A549 (cell line): ENCODE results near the gene KLHL13. TPM values are rescaled to one million over a fixed set of nuclear protein-coding genes. Genes with fewer than 3 reads are reported as not detected.

Experiments used
- ATAC-seq, 2 experiments: fragments of 200-7000 bp in 1 of 2; fragments of >200 bp in 1 of 2; cut with Nextera tagmentation in 1 of 2; cut with Tn5 transposase in 1 of 2; 3 replicates each; pipeline versions ENCODE4 v1.8.0 to v1.9.1; 2018 to 2020; ENCODE audit warnings: mild to moderate bottlenecking in 1 of 2, moderate library complexity in 1 of 2
- CTCF ChIA-PET: fragments of 300-600 bp; sonication (Branson Sonifier 250); formaldehyde crosslinking; extraction: SDS; loops from one replicate; lab custom pipeline; 2021; ENCODE audit warnings: antibody characterized with exemption, inconsistent platforms; lab: Yijun Ruan, JAX
- POLR2A ChIA-PET: fragments of 350-600 bp; formaldehyde crosslinking; extraction: SDS; loops from one replicate; lab custom pipeline; 2021; ENCODE audit warnings: antibody characterized with exemption, inconsistent platforms; lab: Yijun Ruan, JAX
- DNase-seq, 2 experiments: peaks; one replicate each; pipeline versions ENCODE4 v3.0.0 to v3.0.0-alpha.2; 2011 to 2016; ENCODE audit warnings: low read depth in 1 of 2, low spot score in 1 of 2
- FAIRE-seq: peaks from 2 replicates; lab custom pipeline; 2011; peaks lifted over from hg19 to GRCh38; lab: Jason Lieb, UNC
- H3K27ac ChIP-seq, 2 experiments: fragments of >200 bp; sonication (Bioruptor Twin); formaldehyde crosslinking; 3 replicates each; pipeline ENCODE4 v1.5.1; 2016 to 2017
- H3K4me1 ChIP-seq: fragments of >200 bp; sonication (Bioruptor Twin); formaldehyde crosslinking; 3 replicates; pipeline ENCODE4 v1.6.1; 2016
- H3K4me2 ChIP-seq: fragments of >200 bp; sonication (Bioruptor Twin); formaldehyde crosslinking; 3 replicates; pipeline ENCODE4 v1.6.1; 2016
- H3K4me3 ChIP-seq: fragments of >200 bp; sonication (Bioruptor Twin); formaldehyde crosslinking; 3 replicates; pipeline ENCODE4 v1.5.1; 2016
- H3K9me3 ChIP-seq: fragments of >200 bp; sonication (Bioruptor Twin); formaldehyde crosslinking; 3 replicates; pipeline ENCODE4 v1.6.1; 2016
- ATOH8 ChIP-seq: fragments of 250-450 bp; sonication (Bioruptor Pico); IDR thresholded peaks from 2 replicates; pipeline ENCODE4 v1.5.0; 2020; ENCODE audit warnings: low read depth, mild to moderate bottlenecking, moderate library complexity
- CBX2 ChIP-seq: fragments of 200-600 bp; sonication (generic); IDR thresholded peaks from 2 replicates; pipeline ENCODE4 v1.6.1; 2016; ENCODE audit warnings: low read depth, mild to moderate bottlenecking, borderline replicate concordance
- CBX8 ChIP-seq: fragments of 200-600 bp; sonication (generic); IDR thresholded peaks from 2 replicates; pipeline ENCODE4 v1.6.1; 2016
- CHD4 ChIP-seq: fragments of 200-600 bp; sonication (generic); IDR thresholded peaks from 2 replicates; pipeline ENCODE4 v1.6.1; 2016; ENCODE audit warnings: antibody characterized with exemption, mild to moderate bottlenecking, borderline replicate concordance
- CTCF ChIP-seq: fragments of >200 bp; sonication (Bioruptor Twin); formaldehyde crosslinking; IDR thresholded peaks from 3 replicates; pipeline ENCODE4 v1.5.1; 2016
- EHF ChIP-seq: fragments of 250-450 bp; sonication (Bioruptor Pico); IDR thresholded peaks from 2 replicates; pipeline ENCODE4 v1.5.0; 2020; ENCODE audit warnings: mild to moderate bottlenecking
- EHMT2 ChIP-seq: fragments of 200-600 bp; sonication (generic); IDR thresholded peaks from 2 replicates; pipeline ENCODE4 v1.6.1; 2016; ENCODE audit warnings: antibody characterized with exemption, low read depth, mild to moderate bottlenecking, moderate library complexity
- EP300 ChIP-seq, 2 experiments: fragments of >200 bp; sonication (Bioruptor Twin); formaldehyde crosslinking; IDR thresholded peaks; 2 replicates in 1 of 2; 3 replicates in 1 of 2; pipeline ENCODE4 v1.6.1; 2016 to 2017
- FOXS1 ChIP-seq: fragments of 250-450 bp; sonication (Bioruptor Pico); IDR thresholded peaks from 2 replicates; pipeline ENCODE4 v1.5.0; 2020; ENCODE audit warnings: mild to moderate bottlenecking, moderate library complexity
- GATA3 ChIP-seq: IDR thresholded peaks from 2 replicates; pipeline ENCODE4 v1.6.1; 2012; ENCODE audit warnings: borderline replicate concordance
- HES2 ChIP-seq: fragments of >200 bp; sonication (Bioruptor Twin); formaldehyde crosslinking; IDR thresholded peaks from 2 replicates; pipeline ENCODE4 v1.6.1; 2016
- JUNB ChIP-seq: fragments of >200 bp; sonication (Bioruptor Twin); formaldehyde crosslinking; IDR thresholded peaks from 2 replicates; pipeline ENCODE4 v1.6.1; 2016
- MAFK ChIP-seq: fragments of 450-650 bp; IDR thresholded peaks from 2 replicates; pipeline ENCODE4 v1.6.1; 2014; ENCODE audit not compliant: partially characterized antibody
- MYC ChIP-seq: IDR thresholded peaks from 2 replicates; pipeline ENCODE4 v1.6.1; 2012; ENCODE audit warnings: mild to moderate bottlenecking, inconsistent platforms, low read length, improper control_type of control experiment, borderline replicate concordance
- PBX3 ChIP-seq: IDR thresholded peaks from 2 replicates; pipeline ENCODE4 v1.6.1; 2012
- POLR2AphosphoS2 ChIP-seq: conservative IDR thresholded peaks from 2 replicates; pipeline ENCODE4 v1.6.1; 2012; ENCODE audit warnings: low read length, improper control_type of control experiment, inconsistent platforms
- RAD21 ChIP-seq, 2 experiments: fragments of >200 bp in 1 of 2; sonication (Bioruptor Twin) in 1 of 2; formaldehyde crosslinking in 1 of 2; IDR thresholded peaks in 1 of 2; conservative IDR thresholded peaks in 1 of 2; 2 replicates in 1 of 2; 3 replicates in 1 of 2; pipeline ENCODE4 v1.6.1; 2012 to 2018; ENCODE audit warnings: inconsistent platforms in 1 of 2
- RFX5 ChIP-seq: fragments of 450-650 bp; IDR thresholded peaks from 2 replicates; pipeline ENCODE4 v1.7.1; 2014; ENCODE audit warnings: antibody characterized with exemption, mild to moderate bottlenecking, moderate library complexity
- TFCP2L1 ChIP-seq: fragments of 250-450 bp; sonication (Bioruptor Pico); IDR thresholded peaks from 2 replicates; pipeline ENCODE4 v1.5.0; 2021; ENCODE audit warnings: mild to moderate bottlenecking
- TP53 ChIP-seq: fragments of 250-450 bp; sonication (Bioruptor Pico); IDR thresholded peaks from 2 replicates; pipeline ENCODE4 v1.5.0; 2021; ENCODE audit warnings: mild to moderate bottlenecking, moderate library complexity
- USF2 ChIP-seq: fragments of 450-650 bp; IDR thresholded peaks from 2 replicates; pipeline ENCODE4 v1.6.1; 2014; ENCODE audit warnings: antibody characterized with exemption
- ZSCAN20 ChIP-seq: fragments of 250-450 bp; sonication (Bioruptor Pico); IDR thresholded peaks from 2 replicates; pipeline ENCODE4 v1.8.0; 2022; ENCODE audit warnings: mild to moderate bottlenecking, moderate library complexity
- WGBS: methylation state at CpG from one replicate; pipeline ENCODE4 v1.1.6; 2017; ENCODE audit errors: missing lambda C conversion rate; 5-methylcytosine and 5-hydroxymethylcytosine counted together
- polyA plus RNA-seq, 4 experiments: library from polyadenylated mRNA; depleted of rRNA in 3 of 4; stranded (reverse); fragments of >200 nt; fragmentation: RNase III in 1 of 4; extraction: RNeasy Plus Mini Kit Qiagen cat#74134 plus additional on column Dnase treatment in 1 of 4; gene quantifications; 2 replicates in 3 of 4; 3 replicates in 1 of 4; pipeline ENCODE4 v1.2.3, GENCODE V29; 2011 to 2017
- TF ChIP-seq, protein P1 (sequence below): IDR thresholded peaks from 2 replicates; pipeline ENCODE4 v1.6.1; 2012; ENCODE audit warnings: low read depth, borderline replicate concordance

KLHL13 gene
- polyA plus RNA-seq, 2 of the 4 experiments (the other 2 are of a cell fraction) = 0.76 to 1.0 TPM

- no peak for TF ChIP-seq JUNB
These were observed 77.8 kb downstream of the KLHL13 start (continued) for GRCh38 chrX:118038614-118039365.

GRCh38 chrX:118026631-118027030, 90.0 kb downstream of the KLHL13 start:
- no peak for DNase-seq
- CTCF ChIA-PET = no interaction called here
- no peak overlapping the region for H3K4me3 ChIP-seq
- FAIRE-seq = no peak
- POLR2A ChIA-PET = no interaction called here
- ATAC-seq = no peak
- no peak overlapping the region for H3K27ac ChIP-seq
- no peak overlapping the region for H3K4me2 ChIP-seq
- H3K4me1 ChIP-seq = no peaks in the 10 kb centered on the region
- no peaks in the 10 kb centered on the region for H3K9me3 ChIP-seq
- TF ChIP-seq JUNB = no peak
- no peak for TF ChIP-seq TP53 (CRISPR knock-in tag)
- TF ChIP-seq POLR2AphosphoS2 = no peak
- TF ChIP-seq CBX8 = no peak
- no peak for TF ChIP-seq MAFK
- no peak for TF ChIP-seq RAD21 (conservative IDR thresholded peaks at IDR 0.05 in 1 of 2, IDR thresholded peaks at IDR 0.05 in 1 of 2)
- TF ChIP-seq FOXS1 (CRISPR knock-in tag) = no peak
- WGBS = 0% methylated on average over 1 of the region's 1 CpG

DNA sequence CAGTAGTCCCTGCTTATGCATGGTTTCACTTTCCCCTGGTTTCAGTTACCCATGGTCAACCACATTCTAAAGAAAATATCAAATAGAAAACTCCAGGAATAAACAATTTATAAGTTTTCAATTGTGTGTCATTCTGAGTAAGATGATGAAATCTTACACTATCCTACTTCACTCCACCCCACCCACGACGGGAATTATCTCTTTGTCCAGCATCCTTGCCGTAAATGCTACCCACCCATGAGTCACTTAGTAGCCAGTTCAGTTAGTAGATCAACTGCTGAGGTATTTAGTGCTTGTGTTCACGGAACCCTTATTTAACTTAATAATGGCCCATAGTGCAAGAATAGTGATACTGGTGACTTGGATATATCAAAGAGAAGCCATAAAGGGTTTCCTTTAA, 91.4 kb downstream of the KLHL13 start:
- H3K4me3 ChIP-seq = no peak overlapping the region
- no peak overlapping the region for H3K27ac ChIP-seq
- DNase-seq (no peak), ATAC-seq (no peak), FAIRE-seq (no peak)
- TF ChIP-seq HES2 (no peak), PBX3 (no peak), TFCP2L1 (CRISPR knock-in tag) (no peak), ZSCAN20 (CRISPR knock-in tag) (no peak), EHMT2 (no peak), ATOH8 (CRISPR knock-in tag) (no peak), RFX5 (no peak), CTCF (no peak), CBX2 (no peak), GATA3 (no peak), CHD4 (no peak)
- 1% methylated on average over 4 of the region's 4 CpGs for WGBS
- H3K4me2 ChIP-seq = no peak overlapping the region
- CTCF ChIA-PET = no interaction called here
- POLR2A ChIA-PET = no interaction called here
- no peaks in the 10 kb centered on the region for H3K4me1 ChIP-seq
- no peaks in the 10 kb centered on the region for H3K9me3 ChIP-seq

DNA sequence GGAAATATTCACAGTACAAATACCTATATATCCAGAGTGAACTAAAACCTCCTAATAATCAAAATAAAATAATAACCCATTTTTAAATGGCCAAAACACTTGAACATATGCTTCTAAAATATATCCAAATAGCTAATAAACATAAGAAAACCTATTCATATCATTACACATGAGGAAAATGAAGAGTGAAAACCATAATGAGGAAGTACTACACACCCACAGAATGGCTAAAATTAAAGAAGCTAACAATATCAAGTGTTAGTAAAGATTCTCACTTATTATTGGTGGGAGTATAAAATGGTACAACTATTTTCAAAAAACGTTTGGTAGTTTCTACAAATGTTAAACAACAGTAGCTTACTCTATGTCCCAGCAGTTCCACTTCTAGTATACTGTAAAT, 92.1 kb downstream of the KLHL13 start:
- Histone ChIP-seq H3K27ac (no peak overlapping the region), H3K4me3 (no peak overlapping the region), H3K4me2 (no peak overlapping the region), H3K4me1 (no peaks in the 10 kb centered on the region), H3K9me3 (no peaks in the 10 kb centered on the region)
- no peak for DNase-seq
- CTCF ChIA-PET = no interaction called here
- FAIRE-seq = no peak
- ATAC-seq = no peak
- 0% methylated on average over 1 of the region's 1 CpG for WGBS
- POLR2A ChIA-PET = no interaction called here
- no peak for TF ChIP-seq USF2
- no peak for TF ChIP-seq EHF (CRISPR knock-in tag)
- TF ChIP-seq, protein P1, sequence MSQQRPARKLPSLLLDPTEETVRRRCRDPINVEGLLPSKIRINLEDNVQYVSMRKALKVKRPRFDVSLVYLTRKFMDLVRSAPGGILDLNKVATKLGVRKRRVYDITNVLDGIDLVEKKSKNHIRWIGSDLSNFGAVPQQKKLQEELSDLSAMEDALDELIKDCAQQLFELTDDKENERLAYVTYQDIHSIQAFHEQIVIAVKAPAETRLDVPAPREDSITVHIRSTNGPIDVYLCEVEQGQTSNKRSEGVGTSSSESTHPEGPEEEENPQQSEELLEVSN = no peak
- TF ChIP-seq EP300 (IDR thresholded peaks at IDR 0.05) = no peak
- no peak for TF ChIP-seq TP53 (CRISPR knock-in tag)
- TF ChIP-seq MYC = no peak
- TF ChIP-seq ZSCAN20 (CRISPR knock-in tag) = no peak
- no peak for TF ChIP-seq CTCF
- TF ChIP-seq MAFK = no peak
